GM12878 (cell line): ENCODE measurements around the gene MYO7A. TPM values are rescaled to one million over a fixed set of nuclear protein-coding genes. Genes with fewer than 3 reads are reported as not detected.

Source experiments
- ATAC-seq: fragments of 200-7000 bp; cut with Tn5 transposase; 3 replicates; pipeline ENCODE4 v1.9.1; 2020; ENCODE audit warnings: mild to moderate bottlenecking, moderate library complexity
- BruUV-seq: library from RNA; stranded (reverse); fragments of 400-500 nt; replicated peaks from 2 replicates; lab custom pipeline; 2021; lab: Mats Ljungman, UMichigan
- CTCF ChIA-PET: fragments of 300-600 bp; sonication (Branson Sonifier 250); formaldehyde crosslinking; extraction: SDS; loops from one replicate; lab custom pipeline; 2021; ENCODE audit warnings: inconsistent platforms; lab: Yijun Ruan, JAX
- POLR2A ChIA-PET: fragments of 350-600 bp; formaldehyde crosslinking; extraction: SDS; loops from one replicate; lab custom pipeline; 2021; ENCODE audit warnings: inconsistent platforms; lab: Charles Lee
- RAD21 ChIA-PET: fragments of 300-600 bp; sonication (Branson Sonifier 250); formaldehyde crosslinking; loops from one replicate; lab custom pipeline; 2023; ENCODE audit warnings: antibody characterized with exemption; ENCODE audit not compliant: unreplicated experiment; lab: Charles Lee
- SMC1A ChIA-PET: fragments of 300-600 bp; sonication (Branson Sonifier 250); formaldehyde crosslinking; loops from one replicate; lab custom pipeline; 2023; ENCODE audit not compliant: unreplicated experiment, uncharacterized antibody; lab: Charles Lee
- DNase-seq: peaks from one replicate; pipeline ENCODE4 v3.0.0-alpha.2; 2011; ENCODE audit warnings: low read depth, low spot score
- FAIRE-seq: peaks from 3 replicates; lab custom pipeline; 2011; peaks lifted over from hg19 to GRCh38; lab: Jason Lieb, UNC
- H2AFZ ChIP-seq: 2 replicates; pipeline ENCODE4 v1.6.0; 2011; ENCODE audit warnings: low read depth, low read length, control low read depth; ENCODE audit not compliant: control insufficient read depth
- H3K27ac ChIP-seq: 2 replicates; pipeline ENCODE4 v1.5.1; 2011; ENCODE audit warnings: control low read depth; ENCODE audit not compliant: control insufficient read depth, insufficient read depth
- H3K27me3 ChIP-seq, 2 experiments: replicated peaks in 1 of 2; 2 replicates each; pipeline versions ENCODE4 v1.6.0 to v1.6.1; 2011; ENCODE audit warnings: low read length in 1 of 2; ENCODE audit not compliant: control insufficient read depth in 2 of 2, insufficient read depth in 2 of 2
- H3K36me3 ChIP-seq, 2 experiments: 2 replicates each; pipeline ENCODE4 v1.5.1; 2011; ENCODE audit warnings: low read length in 1 of 2; ENCODE audit not compliant: control insufficient read depth in 2 of 2, insufficient read depth in 2 of 2
- H3K4me1 ChIP-seq: 2 replicates; pipeline ENCODE4 v1.6.1; 2011; ENCODE audit warnings: mild to moderate bottlenecking, low read length, moderate library complexity, mixed read lengths; ENCODE audit not compliant: control insufficient read depth, insufficient read depth
- H3K4me2 ChIP-seq: 2 replicates; pipeline ENCODE4 v1.6.0; 2011; ENCODE audit warnings: control low read depth; ENCODE audit not compliant: control insufficient read depth, insufficient read depth
- H3K4me3 ChIP-seq: fragments of 200-600 bp; sonication (generic); 2 replicates; pipeline ENCODE4 v1.5.1; 2016
- H3K79me2 ChIP-seq: 2 replicates; pipeline ENCODE4 v1.6.0; 2011; ENCODE audit warnings: low read length; ENCODE audit not compliant: control insufficient read depth, insufficient read depth
- H3K9ac ChIP-seq: 2 replicates; pipeline ENCODE4 v1.8.0; 2011; ENCODE audit warnings: low read length, control low read depth, mixed read lengths; ENCODE audit not compliant: control insufficient read depth, insufficient read depth
- H3K9me3 ChIP-seq: replicated peaks from 3 replicates; pipeline ENCODE4 v1.5.1; 2011; ENCODE audit warnings: mild to moderate bottlenecking, low read length; ENCODE audit not compliant: control insufficient read depth, insufficient read depth
- H4K20me1 ChIP-seq: 2 replicates; pipeline ENCODE4 v1.6.0; 2011; ENCODE audit not compliant: control insufficient read depth, insufficient read depth
- in situ Hi-C: fragments of 300-500 bp; cut with MboI; formaldehyde crosslinking; loops from 9 replicates; pipeline ENCODE4 v1.14.3; 2018; ENCODE audit warnings: mixed read lengths
- intact Hi-C: fragments of 100-400 bp; cut with micrococcal nuclease; formaldehyde crosslinking; loops from one replicate; pipeline ENCODE4 v1.14.2; 2022; ENCODE audit not compliant: unreplicated experiment
- polyA plus RNA-seq, 11 experiments: library from polyadenylated mRNA; depleted of rRNA in 4 of 11; unstranded in 6 of 11; stranded (reverse) in 5 of 11; fragments of >200 nt; fragmentation: Nextera tagmentation in 4 of 11; fragmentation: Illumina TruSeq in 1 of 11; extraction: Ambion mirVana in 4 of 11; extraction: Trizol in 1 of 11; gene quantifications; 1 replicate in 1 of 11; 2 replicates in 10 of 11; pipeline versions ENCODE4 v1.2.1 to v1.2.3, GENCODE V29; 2011 to 2016; ENCODE audit warnings: inconsistent platforms in 2 of 11, missing spikeins in 2 of 11, low read depth in 1 of 11
- total RNA-seq, 4 experiments: library from RNA; depleted of rRNA in 3 of 4; stranded (reverse); fragments of >200 nt in 3 of 4; fragmentation: Illumina TruSeq in 1 of 4; extraction: Trizol in 1 of 4; gene quantifications; 2 replicates each; pipeline versions ENCODE4 v1.2.1 to v1.2.3, GENCODE V29; 2013 to 2021
- TF ChIP-seq, protein P1 (sequence below): fragments of 450-650 bp; formaldehyde crosslinking; IDR thresholded peaks from 2 replicates; pipeline ENCODE4 v1.4.0; 2022; ENCODE audit warnings: mild to moderate bottlenecking, moderate library complexity
- TF ChIP-seq, protein P2 (sequence below): IDR thresholded peaks from 2 replicates; pipeline ENCODE4 v1.6.1; 2012; ENCODE audit warnings: low read depth, low read length, improper control_type of control experiment

The MYO7A gene
- total and polyA plus RNA-seq, 10 of the 15 experiments (the other 5 are each of a cell fraction or from before 2014, with no cell fraction given): 0.01 to 0.21 (median 0.04) TPM; not detected in 6

- ChIA-PET RAD21 (interaction anchor here (3.0 kb wide), 1 partner anchor 356 kb away, joined by 26 read pairs; no protein-coding TSS in a partner anchor), CTCF (interaction anchor here (0.8 to 1.2 kb wide), 2 partner anchors 41 to 66 kb away, joined by 3 to 4 read pairs; no protein-coding TSS in a partner anchor)
These were observed 65.1 kb downstream of the MYO7A start for GRCh38 chr11:77193167-77193566.

More at GRCh38 chr11:77193167-77193566, 65.1 kb downstream of the MYO7A start:
- ChIA-PET SMC1A (interaction anchor here (1.5 kb wide), 1 partner anchor 355 kb away, joined by 3 read pairs; no protein-coding TSS in a partner anchor), POLR2A (no interaction called here)
- Histone ChIP-seq H4K20me1 (no peaks in the 10 kb centered on the region), H3K9ac (no peak overlapping the region), H3K4me3 (no peak overlapping the region), H3K27me3 (no peaks in the 10 kb centered on the region), H3K27ac (no peak overlapping the region), H3K36me3 (no peaks in the 10 kb centered on the region), H3K79me2 (peaks cover 1% of the 10 kb centered on the region; the same call in 1 of the 2 replicates), H3K4me1 (no peaks in the 10 kb centered on the region), H2AFZ (no peak overlapping the region), H3K4me2 (no peak overlapping the region), H3K9me3 (no peaks in the 10 kb centered on the region)
- BruUV-seq: no TSS peak
- no peak for FAIRE-seq
- TF ChIP-seq, protein P1, sequence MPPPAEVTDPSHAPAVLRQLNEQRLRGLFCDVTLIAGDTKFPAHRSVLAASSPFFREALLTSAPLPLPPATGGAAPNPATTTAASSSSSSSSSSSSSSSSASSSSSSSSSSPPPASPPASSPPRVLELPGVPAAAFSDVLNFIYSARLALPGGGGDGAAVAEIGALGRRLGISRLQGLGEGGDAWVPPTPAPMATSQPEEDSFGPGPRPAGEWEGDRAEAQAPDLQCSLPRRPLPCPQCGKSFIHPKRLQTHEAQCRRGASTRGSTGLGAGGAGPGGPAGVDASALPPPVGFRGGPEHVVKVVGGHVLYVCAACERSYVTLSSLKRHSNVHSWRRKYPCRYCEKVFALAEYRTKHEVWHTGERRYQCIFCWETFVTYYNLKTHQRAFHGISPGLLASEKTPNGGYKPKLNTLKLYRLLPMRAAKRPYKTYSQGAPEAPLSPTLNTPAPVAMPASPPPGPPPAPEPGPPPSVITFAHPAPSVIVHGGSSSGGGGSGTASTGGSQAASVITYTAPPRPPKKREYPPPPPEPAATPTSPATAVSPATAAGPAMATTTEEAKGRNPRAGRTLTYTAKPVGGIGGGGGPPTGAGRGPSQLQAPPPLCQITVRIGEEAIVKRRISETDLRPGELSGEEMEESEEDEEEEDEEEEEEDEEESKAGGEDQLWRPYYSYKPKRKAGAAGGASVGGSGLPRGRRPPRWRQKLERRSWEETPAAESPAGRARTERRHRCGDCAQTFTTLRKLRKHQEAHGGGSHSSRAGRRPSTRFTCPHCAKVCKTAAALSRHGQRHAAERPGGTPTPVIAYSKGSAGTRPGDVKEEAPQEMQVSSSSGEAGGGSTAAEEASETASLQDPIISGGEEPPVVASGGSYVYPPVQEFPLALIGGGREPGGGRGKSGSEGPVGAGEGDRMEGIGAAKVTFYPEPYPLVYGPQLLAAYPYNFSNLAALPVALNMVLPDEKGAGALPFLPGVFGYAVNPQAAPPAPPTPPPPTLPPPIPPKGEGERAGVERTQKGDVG (CRISPR knock-in tag): no peak
- TF ChIP-seq, protein P2, sequence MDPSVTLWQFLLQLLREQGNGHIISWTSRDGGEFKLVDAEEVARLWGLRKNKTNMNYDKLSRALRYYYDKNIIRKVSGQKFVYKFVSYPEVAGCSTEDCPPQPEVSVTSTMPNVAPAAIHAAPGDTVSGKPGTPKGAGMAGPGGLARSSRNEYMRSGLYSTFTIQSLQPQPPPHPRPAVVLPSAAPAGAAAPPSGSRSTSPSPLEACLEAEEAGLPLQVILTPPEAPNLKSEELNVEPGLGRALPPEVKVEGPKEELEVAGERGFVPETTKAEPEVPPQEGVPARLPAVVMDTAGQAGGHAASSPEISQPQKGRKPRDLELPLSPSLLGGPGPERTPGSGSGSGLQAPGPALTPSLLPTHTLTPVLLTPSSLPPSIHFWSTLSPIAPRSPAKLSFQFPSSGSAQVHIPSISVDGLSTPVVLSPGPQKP: no peak
- in situ Hi-C loops: no loop called here
- intact Hi-C loops: no loop called here
- DNase-seq: no peak
- ATAC-seq: no peak
